Activated naive CD4-positive, alpha-beta T cell treated with anti-CD3 and anti-CD28 coated beads for 36 hours (primary cell): ENCODE results near the gene PRMT9. TPM values are rescaled to one million over a fixed set of nuclear protein-coding genes. Genes with fewer than 3 reads are reported as not detected.

Experiments
- CTCF ChIA-PET: fragments of 350-600 bp; sonication (Branson Sonifier 250); formaldehyde crosslinking; loops from one replicate; lab custom pipeline; 2021; ENCODE audit warnings: antibody characterized with exemption; lab: Charles Lee
- DNase-seq: peaks from one replicate; pipeline ENCODE4 v3.0.0-alpha.2; 2020
- H3K27ac Mint-ChIP-seq: one replicate; pipeline ENCODE4 v1.8.0; 2021; ENCODE audit warnings: mild to moderate bottlenecking, mixed read lengths
- H3K27me3 Mint-ChIP-seq: one replicate; pipeline ENCODE4 v1.8.0; 2021; ENCODE audit warnings: low read depth, mixed read lengths
- H3K36me3 Mint-ChIP-seq: one replicate; pipeline ENCODE4 v1.8.0; 2021; ENCODE audit warnings: low read depth, mixed read lengths
- H3K4me1 Mint-ChIP-seq: one replicate; pipeline ENCODE4 v1.8.0; 2021; ENCODE audit warnings: low read depth, mixed read lengths
- H3K4me3 Mint-ChIP-seq: one replicate; pipeline ENCODE4 v1.8.0; 2021; ENCODE audit warnings: mild to moderate bottlenecking, moderate library complexity, mixed read lengths
- H3K9me3 Mint-ChIP-seq: one replicate; pipeline ENCODE4 v1.8.0; 2021; ENCODE audit warnings: mixed read lengths
- intact Hi-C: fragments of 100-400 bp; cut with micrococcal nuclease; formaldehyde crosslinking; loops from one replicate; pipeline ENCODE4 v1.15.1; 2023
- total RNA-seq, 2 experiments: library from RNA; stranded (reverse); gene quantifications; one replicate each; pipeline ENCODE4 v1.2.3, GENCODE V29; 2021

The PRMT9 gene
- total RNA-seq, 2 experiments from 2014 or later: 7.3 to 8.2 TPM

- H3K36me3 Mint-ChIP-seq: peaks cover 65% of the 10 kb centered on the region
- intact Hi-C loops: loop anchor here (2.0 kb wide), 1 partner anchor 22 kb away; the partner anchor contains the start of gene TMEM184C
- CTCF ChIA-PET: interaction anchor here (1.6 kb wide), 1 partner anchor 22 kb away, joined by 4 read pairs; the partner anchor contains the start of gene TMEM184C
- no peak for DNase-seq
- peaks cover 7% of the 10 kb centered on the region for H3K9me3 Mint-ChIP-seq
- peak overlapping the region; percentile 18 for H3K27ac Mint-ChIP-seq
- peaks cover 21% of the 10 kb centered on the region for H3K4me1 Mint-ChIP-seq
- H3K4me3 Mint-ChIP-seq: no peak overlapping the region
- no peaks in the 10 kb centered on the region for H3K27me3 Mint-ChIP-seq
These were observed 45.0 kb downstream of the PRMT9 start for GRCh38 chr4:147638942-147639341.

GRCh38 chr4:147638365-147638764, 45.6 kb downstream of the PRMT9 start:
- Mint-ChIP-seq H3K27me3 (no peaks in the 10 kb centered on the region), H3K9me3 (peaks cover 7% of the 10 kb centered on the region), H3K36me3 (peaks cover 69% of the 10 kb centered on the region), H3K27ac (no peak overlapping the region), H3K4me3 (no peak overlapping the region), H3K4me1 (peaks cover 21% of the 10 kb centered on the region)
- no peak for DNase-seq
- intact Hi-C loops: loop anchor here (2.0 kb wide), 1 partner anchor 22 kb away; the partner anchor contains the start of gene TMEM184C
- CTCF ChIA-PET: interaction anchor here (1.5 to 1.6 kb wide), 2 partner anchors 21 to 229 kb away, joined by 4 to 5 read pairs; partner anchors contain the start of gene TMEM184C

- Mint-ChIP-seq H3K27me3 (no peaks in the 10 kb centered on the region), H3K9me3 (peaks cover 5% of the 10 kb centered on the region), H3K4me1 (peaks cover 16% of the 10 kb centered on the region), H3K4me3 (no peak overlapping the region), H3K36me3 (peaks cover 53% of the 10 kb centered on the region), H3K27ac (no peak overlapping the region)
- intact Hi-C loops: no loop called here
- CTCF ChIA-PET: no interaction called here
- DNase-seq: no peak
These were observed 48.6 kb downstream of the PRMT9 start for GRCh38 chr4:147635348-147635747.

GRCh38 chr4:147633643-147634042, 50.3 kb downstream of the PRMT9 start:
- intact Hi-C loops: no loop called here
- Mint-ChIP-seq H3K4me1 (peaks cover 3% of the 10 kb centered on the region), H3K36me3 (peaks cover 50% of the 10 kb centered on the region), H3K27ac (no peak overlapping the region), H3K9me3 (peaks cover 5% of the 10 kb centered on the region), H3K4me3 (no peak overlapping the region), H3K27me3 (no peaks in the 10 kb centered on the region)
- CTCF ChIA-PET: no interaction called here
- no peak for DNase-seq

- Mint-ChIP-seq H3K4me1 (peaks cover 3% of the 10 kb centered on the region), H3K9me3 (peaks cover 5% of the 10 kb centered on the region), H3K36me3 (peaks cover 47% of the 10 kb centered on the region), H3K4me3 (no peak overlapping the region), H3K27ac (no peak overlapping the region), H3K27me3 (no peaks in the 10 kb centered on the region)
- intact Hi-C loops: no loop called here
- CTCF ChIA-PET: no interaction called here
- no peak for DNase-seq
These were observed 50.9 kb downstream of the PRMT9 start for GRCh38 chr4:147633113-147633512.

- no peak overlapping the region for H3K4me3 Mint-ChIP-seq
- no peak for DNase-seq
- H3K36me3 Mint-ChIP-seq: peaks cover 37% of the 10 kb centered on the region
- peaks cover 2% of the 10 kb centered on the region for H3K4me1 Mint-ChIP-seq
- no peak overlapping the region for H3K27ac Mint-ChIP-seq
- intact Hi-C loops: no loop called here
- CTCF ChIA-PET: interaction anchor here (3.0 kb wide), 1 partner anchor 236 kb away, joined by 11 read pairs; no protein-coding TSS in a partner anchor
- no peaks in the 10 kb centered on the region for H3K9me3 Mint-ChIP-seq
- H3K27me3 Mint-ChIP-seq: no peaks in the 10 kb centered on the region
These were observed 53.9 kb downstream of the PRMT9 start for GRCh38 chr4:147629783-147630730.

- peaks cover 23% of the 10 kb centered on the region for H3K36me3 Mint-ChIP-seq
- no peaks in the 10 kb centered on the region for H3K9me3 Mint-ChIP-seq
- no peak overlapping the region for H3K4me3 Mint-ChIP-seq
- intact Hi-C loops: no loop called here
- no peak for DNase-seq
- H3K4me1 Mint-ChIP-seq: peaks cover 2% of the 10 kb centered on the region
- H3K27me3 Mint-ChIP-seq: no peaks in the 10 kb centered on the region
- CTCF ChIA-PET: interaction anchor here (3.0 kb wide), 1 partner anchor 238 kb away, joined by 11 read pairs; no protein-coding TSS in a partner anchor
- H3K27ac Mint-ChIP-seq: no peak overlapping the region
These were observed 55.5 kb downstream of the PRMT9 start for GRCh38 chr4:147628415-147628814.

GRCh38 chr4:147626903-147627302, 57.1 kb downstream of the PRMT9 start:
- no peaks in the 10 kb centered on the region for H3K9me3 Mint-ChIP-seq
- intact Hi-C loops: no loop called here
- H3K36me3 Mint-ChIP-seq: peaks cover 25% of the 10 kb centered on the region
- H3K4me3 Mint-ChIP-seq: no peak overlapping the region
- H3K27me3 Mint-ChIP-seq: no peaks in the 10 kb centered on the region
- peaks cover 5% of the 10 kb centered on the region for H3K4me1 Mint-ChIP-seq
- H3K27ac Mint-ChIP-seq: no peak overlapping the region
- CTCF ChIA-PET: no interaction called here
- no peak for DNase-seq

- H3K27me3 Mint-ChIP-seq: no peaks in the 10 kb centered on the region
- intact Hi-C loops: no loop called here
- H3K9me3 Mint-ChIP-seq: no peaks in the 10 kb centered on the region
- no peak overlapping the region for H3K4me3 Mint-ChIP-seq
- H3K36me3 Mint-ChIP-seq: peaks cover 24% of the 10 kb centered on the region
- peaks cover 8% of the 10 kb centered on the region for H3K4me1 Mint-ChIP-seq
- no peak overlapping the region for H3K27ac Mint-ChIP-seq
- CTCF ChIA-PET: interaction anchor here (0.9 to 2.0 kb wide), 2 partner anchors 36 to 241 kb away, joined by 3 to 6 read pairs; no protein-coding TSS in a partner anchor
- DNase-seq: no peak
These were observed 58.2 kb downstream of the PRMT9 start for GRCh38 chr4:147625733-147626132.

GRCh38 chr4:147620315-147620714, 63.6 kb downstream of the PRMT9 start:
- Mint-ChIP-seq H3K4me1 (peaks cover 25% of the 10 kb centered on the region), H3K36me3 (peaks cover 13% of the 10 kb centered on the region), H3K4me3 (peak overlapping the region; percentile 39), H3K9me3 (no peaks in the 10 kb centered on the region), H3K27ac (no peak overlapping the region), H3K27me3 (no peaks in the 10 kb centered on the region)
- CTCF ChIA-PET: no interaction called here
- DNase-seq: no peak
- intact Hi-C loops: no loop called here

- peaks cover 26% of the 10 kb centered on the region for H3K4me1 Mint-ChIP-seq
- no peaks in the 10 kb centered on the region for H3K27me3 Mint-ChIP-seq
- peak overlapping the region; percentile 93 for H3K27ac Mint-ChIP-seq
- peaks cover 13% of the 10 kb centered on the region for H3K36me3 Mint-ChIP-seq
- H3K4me3 Mint-ChIP-seq: peak overlapping the region; percentile 89
- no peak for DNase-seq
- no peaks in the 10 kb centered on the region for H3K9me3 Mint-ChIP-seq
- intact Hi-C loops: loop anchor here (1.0 to 5.0 kb wide), 11 partner anchors 21 to 1886 kb away; partner anchors contain the start of genes NR3C2 and PRMT9
- CTCF ChIA-PET: interaction anchor here (1.1 to 3.3 kb wide), 3 partner anchors 90 to 249 kb away, joined by 4 to 18 read pairs (median 4); partner anchors contain the start of gene ARHGAP10
These were observed 65.9 kb downstream of the PRMT9 start for GRCh38 chr4:147617841-147618691.
